Esophagus squamous epithelium (tissue), 4 donors: ENCODE results near the gene S100A16.

Source experiments
- CTCF ChIP-seq, 6 experiments: fragments of 450-650 bp in 4 of 6; fragments of 200-600 bp in 2 of 6; sonication (generic) in 2 of 6; IDR thresholded peaks; one replicate each; pipeline ENCODE4 v1.5.1; 2016 to 2019; ENCODE audit warnings: antibody characterized with exemption in 6 of 6, mild to moderate bottlenecking in 4 of 6, moderate library complexity in 4 of 6
- POLR2A ChIP-seq, 4 donors: fragments of 450-650 bp; IDR thresholded peaks; one replicate each; pipeline ENCODE4 v1.6.1; 2017; ENCODE audit warnings: antibody characterized with exemption in 4 of 4, mild to moderate bottlenecking in 4 of 4, moderate library complexity in 3 of 4

DNA sequence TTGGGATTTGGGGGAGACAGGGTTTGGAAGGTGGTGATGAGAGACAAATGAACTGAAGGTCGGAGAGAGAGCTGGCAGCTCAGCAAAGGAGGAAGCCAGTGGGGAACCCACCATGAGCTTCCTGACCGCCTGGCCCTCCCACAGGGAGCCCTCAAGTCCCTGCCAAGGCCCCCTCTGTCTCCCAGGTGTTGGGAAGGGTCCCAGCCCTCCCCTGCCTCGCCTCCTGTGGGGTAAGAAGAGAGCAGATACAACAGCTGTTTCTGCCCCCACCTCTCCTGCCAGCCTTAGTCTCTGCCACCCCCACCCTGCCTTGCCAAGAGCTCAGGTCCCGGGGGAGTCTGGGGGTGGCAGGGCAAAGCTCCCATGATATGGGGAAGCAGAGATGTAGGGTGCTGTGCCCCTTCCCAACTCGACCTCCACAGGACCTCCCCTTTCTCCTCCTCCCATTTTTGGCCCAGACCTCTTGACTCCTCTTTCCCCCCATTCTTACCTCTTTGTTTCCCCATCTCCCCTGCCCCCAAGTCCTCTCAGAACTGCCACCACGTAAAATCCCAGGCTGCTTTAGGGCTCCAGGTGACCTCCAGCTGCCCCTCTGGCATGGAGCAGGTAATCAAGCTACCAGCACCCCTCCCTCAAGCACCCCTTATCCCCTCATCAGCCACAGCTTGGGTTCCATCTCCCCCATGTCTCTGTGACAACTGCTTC, 15.9 kb upstream of the S100A16 start:
- TF ChIP-seq POLR2A (IDR thresholded peaks at IDR 0.05) (no peak), CTCF (IDR thresholded peaks at IDR 0.05) (no peak)
